Trophoblast cell (in vitro differentiated cells and primary cell): ENCODE data around the gene LRIG1.

Experiments
- DNase-seq, 2 donors: peaks; one replicate each; pipeline ENCODE4 v3.0.0-alpha.2; 2016
- H2AFZ ChIP-seq: 2 replicates; pipeline ENCODE4 v1.6.1; 2013; ENCODE audit warnings: low read length, moderate library complexity, mild to moderate bottlenecking; ENCODE audit not compliant: insufficient read depth, poor library complexity
- H2AK5ac ChIP-seq: 2 replicates; pipeline ENCODE4 v1.6.1; 2013; ENCODE audit warnings: mild to moderate bottlenecking, low read length
- H2BK120ac ChIP-seq: 2 replicates; pipeline ENCODE4 v1.6.1; 2013; ENCODE audit warnings: low read length, mild to moderate bottlenecking, moderate library complexity; ENCODE audit not compliant: insufficient read depth, poor library complexity
- H2BK12ac ChIP-seq: 2 replicates; pipeline ENCODE4 v1.6.1; 2013; ENCODE audit warnings: mild to moderate bottlenecking, low read length, moderate library complexity
- H2BK5ac ChIP-seq: 2 replicates; pipeline ENCODE4 v1.6.1; 2013; ENCODE audit warnings: low read length, low read depth, moderate library complexity, mild to moderate bottlenecking; ENCODE audit not compliant: poor library complexity
- H3K14ac ChIP-seq: 2 replicates; pipeline ENCODE4 v1.6.1; 2013; ENCODE audit warnings: mild to moderate bottlenecking, low read length
- H3K18ac ChIP-seq: 2 replicates; pipeline ENCODE4 v1.6.1; 2013; ENCODE audit warnings: mild to moderate bottlenecking, low read length
- H3K23ac ChIP-seq: 2 replicates; pipeline ENCODE4 v1.6.1; 2013; ENCODE audit warnings: low read length
- H3K27ac ChIP-seq: 2 replicates; pipeline ENCODE4 v1.5.1; 2013; ENCODE audit warnings: low read depth, mild to moderate bottlenecking, inconsistent platforms, low read length, moderate library complexity
- H3K27me3 ChIP-seq: 2 replicates; pipeline ENCODE4 v1.6.1; 2013; ENCODE audit warnings: inconsistent platforms, mild to moderate bottlenecking, low read length, moderate library complexity; ENCODE audit not compliant: insufficient read depth
- H3K36me3 ChIP-seq, 2 experiments: 1 replicate in 1 of 2; 2 replicates in 1 of 2; pipeline ENCODE4 v1.6.1; 2013; ENCODE audit warnings: low read length in 2 of 2, mild to moderate bottlenecking in 2 of 2, moderate library complexity in 1 of 2; ENCODE audit not compliant: insufficient read depth in 2 of 2, control insufficient read depth in 1 of 2
- H3K4ac ChIP-seq: 2 replicates; pipeline ENCODE4 v1.6.1; 2013; ENCODE audit warnings: low read depth, mild to moderate bottlenecking, low read length, moderate library complexity
- H3K4me1 ChIP-seq, 2 experiments: 1 replicate in 1 of 2; 2 replicates in 1 of 2; pipeline ENCODE4 v1.6.1; 2013; ENCODE audit warnings: low read length in 2 of 2, mild to moderate bottlenecking in 2 of 2, moderate library complexity in 1 of 2; ENCODE audit not compliant: insufficient read depth in 2 of 2, control insufficient read depth in 1 of 2
- H3K4me2 ChIP-seq: 2 replicates; pipeline ENCODE4 v1.6.1; 2013; ENCODE audit warnings: inconsistent platforms, mild to moderate bottlenecking, low read length, moderate library complexity
- H3K4me3 ChIP-seq: 2 replicates; pipeline ENCODE4 v1.5.1; 2013; ENCODE audit warnings: mild to moderate bottlenecking, low read depth, low read length, inconsistent platforms
- H3K79me1 ChIP-seq: one replicate; pipeline ENCODE4 v1.6.1; 2013; ENCODE audit warnings: low read length
- H3K79me2 ChIP-seq: 2 replicates; pipeline ENCODE4 v1.6.1; 2013; ENCODE audit warnings: low read length, mild to moderate bottlenecking; ENCODE audit not compliant: control insufficient read depth, insufficient read depth, poor library complexity
- H3K9ac ChIP-seq: 2 replicates; pipeline ENCODE4 v1.6.1; 2013; ENCODE audit warnings: mild to moderate bottlenecking, low read length
- H3K9me3 ChIP-seq: 2 replicates; pipeline ENCODE4 v1.6.1; 2013; ENCODE audit warnings: low read depth, mild to moderate bottlenecking, control low read depth, inconsistent platforms, low read length; ENCODE audit not compliant: insufficient read depth
- H4K12ac ChIP-seq: 2 replicates; pipeline ENCODE4 v1.6.1; 2013; ENCODE audit warnings: low read depth, mild to moderate bottlenecking, low read length, moderate library complexity
- H4K8ac ChIP-seq: 2 replicates; pipeline ENCODE4 v1.6.1; 2013; ENCODE audit warnings: low read depth, mild to moderate bottlenecking, low read length, moderate library complexity
- H4K91ac ChIP-seq: one replicate; pipeline ENCODE4 v1.6.1; 2013; ENCODE audit warnings: low read depth, mild to moderate bottlenecking, low read length, moderate library complexity
- WGBS: extraction: QIAGEN DNeasy Blood & Tissue Kit; methylation state at CpG from one replicate; pipeline ENCODE4 v1.1.7; 2013; ENCODE audit warnings: missing lambda C conversion rate; ENCODE audit not compliant: insufficient read length, insufficient coverage; ENCODE audit errors: extremely low coverage; 5-methylcytosine and 5-hydroxymethylcytosine counted together

Gene LRIG1

DNA sequence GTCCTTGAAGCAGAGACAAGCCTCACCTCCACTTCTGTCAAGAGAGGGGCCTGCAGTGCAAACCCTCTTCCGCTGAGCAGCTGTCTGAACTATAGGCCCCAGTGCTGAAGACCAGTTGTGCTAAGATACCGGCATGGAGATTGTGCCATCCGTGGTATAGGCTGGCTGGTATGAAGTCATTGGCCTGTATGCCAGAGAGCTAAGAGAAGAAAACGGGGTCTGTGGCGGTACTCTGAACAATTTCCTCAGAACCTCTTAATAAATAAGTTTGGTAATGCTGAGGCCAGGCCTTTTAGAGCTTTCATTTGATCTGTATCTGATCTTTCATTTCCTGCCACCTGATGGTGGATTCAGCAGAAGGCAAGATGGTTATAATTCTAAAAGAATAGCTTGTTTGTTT, 123.0 kb downstream of the LRIG1 start:
- H4K8ac ChIP-seq: no peak overlapping the region
- WGBS: no CpG with 5 or more reads among the region's 5 CpGs
- no peak overlapping the region for H2BK5ac ChIP-seq
- no peaks in the 10 kb centered on the region for H3K4me1 ChIP-seq
- H3K79me2 ChIP-seq: no peaks in the 10 kb centered on the region
- H2AFZ ChIP-seq: no peak overlapping the region
- no peak overlapping the region for H4K12ac ChIP-seq
- H3K79me1 ChIP-seq: no peaks in the 10 kb centered on the region
- no peak overlapping the region for H3K23ac ChIP-seq
- H3K9me3 ChIP-seq: peaks cover 3% of the 10 kb centered on the region
- no peak overlapping the region for H3K18ac ChIP-seq
- H3K9ac ChIP-seq: no peak overlapping the region
- H2AK5ac ChIP-seq: no peak overlapping the region
- H2BK120ac ChIP-seq: no peak overlapping the region
- H3K4me3 ChIP-seq: no peak overlapping the region
- DNase-seq: no peak
- no peak overlapping the region for H3K4ac ChIP-seq
- H3K27ac ChIP-seq: no peak overlapping the region
- H4K91ac ChIP-seq: no peak overlapping the region
- H3K14ac ChIP-seq: no peak overlapping the region
- no peak overlapping the region for H2BK12ac ChIP-seq
- H3K27me3 ChIP-seq: no peaks in the 10 kb centered on the region
- no peak overlapping the region for H3K4me2 ChIP-seq
- peaks cover 11 to 14% of the 10 kb centered on the region in 2 experiments for H3K36me3 ChIP-seq

DNA sequence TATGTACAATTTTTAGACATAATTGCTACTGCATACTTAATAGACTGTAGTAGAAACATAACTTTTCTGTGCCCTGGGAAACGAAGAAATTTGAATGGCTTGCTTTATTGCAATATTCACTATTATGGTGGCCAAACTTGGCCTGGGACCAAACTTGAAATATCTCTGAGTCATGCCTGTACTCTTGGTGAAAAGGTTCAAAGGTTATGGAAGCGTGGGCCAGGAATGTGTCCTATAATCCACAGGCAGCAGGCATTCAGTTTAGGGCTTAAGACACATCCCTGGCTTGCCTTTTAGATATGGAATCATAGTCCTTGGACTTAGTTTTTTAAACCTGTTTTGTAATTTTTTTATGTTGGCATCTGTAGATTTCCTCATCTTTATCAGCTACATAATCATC, 124.3 kb downstream of the LRIG1 start:
- H3K79me2 ChIP-seq: no peaks in the 10 kb centered on the region
- H3K36me3 ChIP-seq: peaks cover 3 to 9% of the 10 kb centered on the region in 2 experiments
- no peak overlapping the region for H4K12ac ChIP-seq

DNA sequence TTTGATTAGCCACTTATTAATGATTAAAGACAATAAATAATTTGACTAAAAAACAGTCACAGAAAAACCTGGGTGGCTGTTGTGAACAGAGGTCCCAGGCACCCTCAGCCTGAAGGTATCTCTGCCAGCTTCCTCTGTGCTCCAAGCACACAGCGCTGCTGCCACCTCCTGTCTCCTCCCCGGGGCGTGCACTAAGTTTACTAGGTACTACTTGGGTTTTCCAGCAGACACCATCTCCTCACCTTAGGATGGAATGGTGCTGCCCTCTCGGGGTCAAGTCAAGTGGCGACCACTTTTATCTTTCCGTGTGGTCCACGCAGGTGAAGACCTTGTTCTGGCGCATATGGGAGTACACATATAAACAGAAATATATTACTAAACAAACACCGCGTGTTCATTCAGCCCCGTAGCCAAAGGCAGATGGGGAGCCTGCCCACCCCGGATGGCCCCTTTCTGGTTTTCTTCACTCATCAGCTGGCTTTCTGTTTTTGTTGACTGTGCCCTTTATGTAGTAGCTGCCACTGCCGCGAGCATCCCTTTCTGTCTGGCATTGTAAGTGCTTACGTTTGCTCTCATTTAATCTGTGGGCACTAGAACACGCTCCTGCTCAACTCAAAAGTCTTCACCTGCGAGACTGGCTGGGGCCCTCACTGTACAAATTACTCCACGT, 128.0 kb downstream of the LRIG1 start:
- peak; percentile 65 to 80 for DNase-seq
- Histone ChIP-seq H3K18ac (no peak overlapping the region), H3K23ac (no peak overlapping the region), H4K8ac (no peak overlapping the region), H3K79me1 (no peaks in the 10 kb centered on the region), H3K4me3 (no peak overlapping the region), H4K12ac (no peak overlapping the region), H4K91ac (no peak overlapping the region), H3K4ac (no peak overlapping the region), H3K9ac (no peak overlapping the region), H3K14ac (no peak overlapping the region), H3K79me2 (no peaks in the 10 kb centered on the region), H3K36me3 (no peaks in the 10 kb centered on the region), H2AK5ac (no peak overlapping the region), H3K4me2 (no peak overlapping the region), H3K27ac (no peak overlapping the region), H2BK120ac (no peak overlapping the region), H3K9me3 (no peaks in the 10 kb centered on the region), H2AFZ (no peak overlapping the region), H2BK12ac (no peak overlapping the region), H3K4me1 (no peaks in the 10 kb centered on the region), H3K27me3 (no peaks in the 10 kb centered on the region), H2BK5ac (no peak overlapping the region)
- WGBS: no CpG with 5 or more reads among the region's 18 CpGs

More for the DNA sequence above, 124.3 kb downstream of the LRIG1 start:
- Histone ChIP-seq H3K18ac (no peak overlapping the region), H2BK12ac (no peak overlapping the region), H3K4me3 (no peak overlapping the region), H2AFZ (no peak overlapping the region), H3K27me3 (no peaks in the 10 kb centered on the region), H4K8ac (no peak overlapping the region), H2AK5ac (no peak overlapping the region), H3K9me3 (peaks cover 3% of the 10 kb centered on the region), H3K14ac (no peak overlapping the region), H2BK120ac (no peak overlapping the region), H3K23ac (no peak overlapping the region), H3K4ac (no peak overlapping the region), H3K27ac (no peak overlapping the region), H3K9ac (no peak overlapping the region), H4K91ac (no peak overlapping the region), H3K4me1 (no peaks in the 10 kb centered on the region), H2BK5ac (no peak overlapping the region), H3K4me2 (no peak overlapping the region), H3K79me1 (no peaks in the 10 kb centered on the region)
- WGBS: no CpG with 5 or more reads among the region's 2 CpGs
- peak in 1 of 2 donors; percentile 5 for DNase-seq

DNA sequence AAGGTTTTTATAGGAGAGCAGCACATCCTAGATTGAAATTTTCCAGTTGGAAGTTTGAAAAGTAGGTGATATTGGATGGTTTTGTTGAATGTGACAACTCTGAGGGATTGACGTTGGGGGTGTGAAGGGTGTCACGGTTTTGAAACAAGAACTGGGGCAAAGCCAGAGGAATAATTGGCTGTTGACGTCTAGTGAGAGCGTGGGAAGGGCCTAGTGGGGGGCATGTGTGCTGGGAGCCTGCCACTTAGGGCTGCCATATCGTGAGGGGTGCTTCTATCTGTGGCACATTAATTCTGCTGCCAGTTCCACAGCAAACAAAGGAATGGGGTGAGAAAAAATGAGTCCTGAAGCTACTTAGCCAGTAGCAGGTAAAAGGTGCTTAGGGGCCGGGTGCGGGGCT, 129.4 kb downstream of the LRIG1 start:
- Histone ChIP-seq H3K4me3 (no peak overlapping the region), H3K79me1 (no peaks in the 10 kb centered on the region), H2BK5ac (no peak overlapping the region), H2AK5ac (no peak overlapping the region), H3K9me3 (no peaks in the 10 kb centered on the region), H4K91ac (no peak overlapping the region), H2BK120ac (no peak overlapping the region), H3K36me3 (no peaks in the 10 kb centered on the region), H3K79me2 (no peaks in the 10 kb centered on the region), H3K9ac (no peak overlapping the region), H3K4me1 (no peaks in the 10 kb centered on the region), H2BK12ac (no peak overlapping the region), H3K14ac (no peak overlapping the region), H2AFZ (no peak overlapping the region), H3K27me3 (no peaks in the 10 kb centered on the region), H3K27ac (no peak overlapping the region), H3K23ac (no peak overlapping the region), H3K4me2 (no peak overlapping the region), H4K8ac (no peak overlapping the region), H4K12ac (no peak overlapping the region), H3K18ac (no peak overlapping the region), H3K4ac (no peak overlapping the region)
- WGBS: 100% methylated on average over 1 of the region's 7 CpGs
- DNase-seq: no peak
